HT1080 (cell line): ENCODE measurements around the gene TIAM1. TPM values are rescaled to one million over a fixed set of nuclear protein-coding genes. Genes with fewer than 3 reads are reported as not detected.

ENCODE experiments used
- DNase-seq: peaks from one replicate; pipeline ENCODE4 v3.0.0-alpha.2; 2015; ENCODE audit warnings: low read depth
- total RNA-seq: library from RNA; depleted of rRNA; stranded (reverse); fragments of >200 nt; shearing (Covaris generic); gene quantifications from 2 replicates; pipeline ENCODE4 v1.2.3, GENCODE V29; 2014

The TIAM1 gene
- total RNA-seq, 1 experiment from 2014 or later: 3.5 TPM

DNA sequence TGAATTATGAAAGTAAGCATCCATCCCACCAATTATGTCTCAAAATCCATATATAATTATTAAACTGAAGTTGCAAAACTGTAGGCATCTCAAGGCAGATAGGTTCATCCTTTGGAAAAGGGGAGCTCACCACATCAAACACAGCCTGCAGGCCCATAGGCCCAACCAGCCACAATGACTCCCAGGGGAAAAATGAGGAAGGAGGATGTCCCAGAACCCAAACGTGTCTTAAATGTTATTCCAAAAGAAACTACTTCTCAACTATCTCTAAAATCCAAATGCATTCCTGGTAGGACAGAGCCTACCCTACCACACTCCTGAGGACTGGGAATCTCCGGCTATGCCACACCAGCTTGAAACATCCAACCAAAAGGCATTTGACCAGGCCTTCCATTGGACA, 12.8 kb downstream of the TIAM1 start:
- no peak for DNase-seq

DNA sequence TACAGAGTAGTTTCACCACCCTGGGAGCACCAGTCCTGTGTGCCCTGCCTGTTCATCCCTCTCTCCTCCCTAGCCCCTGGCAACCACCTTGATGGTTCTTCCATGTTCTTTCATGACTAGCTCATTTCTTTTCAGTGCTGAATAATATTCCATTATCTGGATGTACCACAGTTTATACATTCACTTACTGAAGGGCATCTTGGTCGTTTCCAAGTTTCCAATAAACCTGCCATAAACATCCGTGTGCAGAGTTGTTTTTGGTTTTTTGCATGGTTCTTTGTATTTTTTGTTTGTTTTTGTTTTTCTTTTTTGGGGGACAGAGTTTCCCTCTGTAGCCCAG, 13.9 kb downstream of the TIAM1 start:
- no peak for DNase-seq

DNA sequence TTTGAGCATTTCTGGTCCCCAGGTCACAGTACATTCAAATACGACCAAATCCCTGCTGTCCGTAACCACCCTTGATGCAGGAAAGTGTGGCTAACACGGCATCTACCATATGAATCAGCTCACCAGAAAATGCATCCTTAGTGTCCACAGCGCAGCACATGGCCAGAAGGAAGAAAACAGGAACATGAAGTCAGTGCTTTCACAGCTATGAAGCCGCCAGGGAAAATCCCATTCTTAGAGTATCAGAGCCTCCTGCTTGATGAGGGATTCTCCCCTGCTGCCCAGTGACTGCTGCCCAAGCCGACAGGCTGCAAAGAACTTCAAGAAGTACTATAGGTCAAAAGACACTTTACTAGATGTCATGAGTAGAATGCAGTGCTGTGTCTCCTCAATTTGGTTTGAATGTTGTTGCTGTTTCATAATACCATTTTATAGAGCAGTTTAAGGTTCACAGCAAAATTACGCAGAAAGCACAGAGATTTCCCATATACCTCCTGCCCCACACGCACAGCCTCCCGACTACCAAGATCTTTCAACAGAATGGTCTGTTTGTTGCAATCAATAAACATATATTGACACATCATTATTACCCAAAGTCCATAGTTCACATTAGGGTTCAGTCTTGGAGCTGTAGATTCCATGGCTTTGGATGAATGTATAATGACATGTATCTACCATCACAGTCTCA, 14.5 kb downstream of the TIAM1 start:
- DNase-seq: no peak

DNA sequence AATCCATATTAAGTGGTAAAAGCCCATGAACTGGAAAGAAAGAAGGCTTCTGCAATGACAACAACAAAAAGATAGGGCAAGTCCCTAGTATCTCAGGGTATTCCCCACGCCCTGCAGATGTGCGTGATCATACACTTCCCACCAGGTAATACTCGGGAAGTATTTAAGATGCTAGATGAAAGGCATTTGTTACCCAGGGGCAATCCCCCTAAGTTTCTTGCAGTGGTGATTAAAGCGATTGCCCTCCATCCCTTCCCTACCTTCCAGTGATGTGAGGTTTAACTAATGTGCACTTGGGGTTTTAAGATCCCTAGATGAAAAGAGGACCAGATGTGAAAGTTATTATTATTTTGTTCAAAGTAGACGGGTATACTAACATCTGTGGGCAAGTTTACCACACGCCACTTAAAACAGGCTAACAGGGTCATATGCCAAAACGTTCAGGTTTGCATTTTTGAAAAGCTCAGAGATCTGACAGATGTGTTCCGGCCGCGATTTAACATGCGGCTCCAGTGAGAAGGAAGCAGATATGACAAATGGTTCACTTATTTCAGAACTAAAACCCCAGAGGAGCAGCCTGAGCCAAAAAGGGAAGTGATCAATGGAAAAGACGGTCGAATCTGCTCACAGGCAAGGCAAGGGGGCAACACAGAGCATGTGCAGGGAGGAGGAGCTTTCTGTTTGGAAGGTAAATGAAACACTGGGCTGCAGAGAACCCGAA, 17.4 kb downstream of the TIAM1 start:
- DNase-seq: peak; percentile 18

DNA sequence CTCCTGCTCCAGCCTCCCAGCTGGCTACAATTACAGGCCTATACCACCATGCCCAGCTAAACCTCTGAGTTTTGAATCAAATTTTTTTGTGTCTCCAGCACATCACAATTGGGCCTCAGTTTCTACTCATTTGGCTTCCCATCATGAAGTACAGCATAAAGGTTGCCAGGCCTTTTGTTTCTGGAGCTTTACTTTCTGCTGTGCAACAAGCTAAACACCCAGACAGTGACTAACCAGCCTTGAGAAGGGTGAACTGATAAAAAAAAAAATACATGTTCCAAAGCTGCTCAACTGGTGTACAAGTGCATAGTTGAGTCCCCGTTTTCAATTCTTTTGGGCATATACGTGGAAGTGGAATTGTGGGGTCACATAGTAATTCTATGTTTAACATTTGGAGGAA, 25.1 kb downstream of the TIAM1 start:
- DNase-seq: no peak

DNA sequence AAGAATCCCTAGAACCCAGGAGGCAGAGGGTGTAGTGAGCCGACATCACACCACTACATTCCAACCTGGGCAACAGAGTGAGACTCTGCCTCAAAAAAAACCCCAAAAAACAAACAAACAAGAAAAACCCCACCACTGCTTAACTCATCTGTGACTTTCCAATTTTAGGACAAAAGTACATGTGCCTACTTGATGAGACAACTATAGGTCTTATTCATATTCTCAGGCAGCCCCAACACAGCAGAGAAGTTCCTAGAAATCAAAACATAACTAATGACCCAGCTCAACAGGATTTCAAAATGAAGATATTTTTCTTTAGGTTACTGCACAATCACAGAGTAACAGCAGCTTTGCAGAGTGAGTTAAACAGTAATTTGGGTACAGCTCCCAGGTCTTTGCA, 26.4 kb downstream of the TIAM1 start:
- no peak for DNase-seq

DNA sequence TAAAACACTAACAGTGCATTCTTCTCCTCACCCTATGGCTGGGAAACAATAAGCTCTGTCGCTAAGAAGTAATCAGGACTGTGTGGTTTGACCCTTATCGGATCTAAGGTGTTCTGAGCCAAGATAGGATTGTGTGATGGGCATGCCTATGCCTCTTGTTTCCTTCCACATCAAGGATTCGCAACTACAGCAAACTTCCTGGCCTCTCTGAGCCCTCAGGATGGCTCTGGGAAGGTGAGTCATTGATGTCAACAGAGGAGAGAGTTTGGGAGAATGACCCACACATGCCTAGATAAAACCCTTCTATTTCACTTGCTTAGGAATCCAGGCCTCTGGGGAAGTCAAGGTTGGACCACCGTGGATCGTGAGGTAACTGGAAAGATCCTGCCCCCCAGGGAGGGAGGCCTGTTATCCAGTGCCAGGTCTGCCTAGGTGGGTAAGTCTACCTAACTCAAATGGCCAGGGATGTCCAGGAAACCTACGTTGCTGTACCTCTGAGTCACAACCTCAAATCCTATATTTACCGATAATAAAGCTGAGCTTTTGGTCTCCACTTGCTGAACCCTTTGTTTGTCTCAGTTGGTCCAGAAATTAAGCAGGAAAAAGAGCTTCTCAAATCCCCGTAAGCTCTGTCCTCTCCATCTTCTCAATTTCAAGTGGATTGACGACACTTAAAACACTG, 27.4 kb downstream of the TIAM1 start:
- peak; percentile 70 for DNase-seq

DNA sequence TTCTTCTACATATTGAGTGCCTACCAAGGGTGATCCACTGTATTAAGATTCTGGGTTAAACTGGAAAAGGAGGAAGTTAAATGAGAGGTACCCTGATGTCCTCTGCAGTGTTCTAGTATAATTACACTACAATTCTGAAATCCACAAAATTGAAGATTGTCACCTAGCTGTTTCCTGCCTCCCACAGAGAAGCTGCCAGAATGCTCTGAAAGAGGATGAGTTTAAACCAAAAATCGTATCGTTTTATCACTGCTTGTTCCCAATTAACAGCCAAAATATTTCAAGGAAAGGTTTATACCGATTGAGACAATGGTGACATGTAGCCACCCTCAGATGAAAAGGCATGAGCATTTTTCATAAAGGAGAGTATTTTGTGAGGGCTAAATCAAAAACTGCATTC, 28.0 kb downstream of the TIAM1 start:
- DNase-seq: no peak

DNA sequence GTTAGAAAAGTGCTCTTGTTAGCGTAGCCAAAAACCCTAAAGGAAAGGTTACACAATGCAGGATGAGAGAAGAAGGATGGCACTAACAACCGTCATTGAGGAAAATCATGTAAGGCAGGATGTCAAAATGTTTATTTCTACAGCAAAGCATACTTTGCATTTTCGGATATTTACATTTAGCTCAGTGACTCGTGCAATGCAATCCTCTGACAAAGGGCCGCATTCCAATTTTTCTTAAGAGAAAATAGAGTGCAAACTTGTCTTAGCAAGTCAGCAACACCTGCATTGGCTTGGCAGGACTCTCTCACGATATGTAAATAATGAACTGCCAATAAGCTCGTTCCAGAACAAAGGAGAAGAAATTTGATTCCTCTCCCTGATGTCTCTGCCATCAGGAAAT, 33.3 kb downstream of the TIAM1 start:
- DNase-seq: no peak

DNA sequence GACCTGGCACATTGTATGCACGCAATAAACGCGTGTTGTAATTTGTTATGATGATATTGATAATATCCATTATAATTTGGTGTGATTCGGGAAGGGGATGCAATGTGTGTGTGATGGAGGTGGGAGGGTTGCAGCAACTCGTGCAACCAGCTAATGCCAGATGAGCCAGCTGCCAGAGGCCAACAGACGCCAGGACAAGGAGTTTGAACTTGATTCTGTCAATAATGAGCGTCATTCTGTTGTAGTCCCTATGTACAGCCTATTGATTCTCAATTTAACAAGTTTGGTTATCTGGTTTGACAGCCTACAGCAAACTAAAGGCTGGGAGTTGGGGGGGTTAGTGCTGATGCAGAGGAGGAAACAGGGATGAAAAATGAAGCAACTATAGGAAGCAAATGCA, 35.5 kb downstream of the TIAM1 start:
- no peak for DNase-seq

DNA sequence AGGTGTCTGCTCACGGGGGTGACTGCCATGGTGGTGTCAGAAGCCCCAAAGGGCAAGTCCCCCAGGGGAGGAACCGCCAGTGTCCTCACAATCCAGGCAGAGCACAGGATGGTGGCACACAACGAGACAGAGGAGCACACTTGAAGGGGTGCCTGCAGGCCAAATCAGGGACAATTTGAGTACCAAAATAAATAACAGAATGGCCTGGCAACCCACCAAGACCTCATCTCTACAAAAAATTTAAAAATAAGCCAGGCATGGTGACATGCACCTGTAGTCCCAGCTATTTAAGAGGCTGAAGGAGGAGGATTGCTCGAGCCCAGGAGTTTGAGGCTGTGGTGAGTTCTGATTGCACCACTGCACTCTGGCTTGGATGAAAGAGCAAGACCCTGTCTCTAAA, 38.2 kb downstream of the TIAM1 start:
- DNase-seq: no peak

DNA sequence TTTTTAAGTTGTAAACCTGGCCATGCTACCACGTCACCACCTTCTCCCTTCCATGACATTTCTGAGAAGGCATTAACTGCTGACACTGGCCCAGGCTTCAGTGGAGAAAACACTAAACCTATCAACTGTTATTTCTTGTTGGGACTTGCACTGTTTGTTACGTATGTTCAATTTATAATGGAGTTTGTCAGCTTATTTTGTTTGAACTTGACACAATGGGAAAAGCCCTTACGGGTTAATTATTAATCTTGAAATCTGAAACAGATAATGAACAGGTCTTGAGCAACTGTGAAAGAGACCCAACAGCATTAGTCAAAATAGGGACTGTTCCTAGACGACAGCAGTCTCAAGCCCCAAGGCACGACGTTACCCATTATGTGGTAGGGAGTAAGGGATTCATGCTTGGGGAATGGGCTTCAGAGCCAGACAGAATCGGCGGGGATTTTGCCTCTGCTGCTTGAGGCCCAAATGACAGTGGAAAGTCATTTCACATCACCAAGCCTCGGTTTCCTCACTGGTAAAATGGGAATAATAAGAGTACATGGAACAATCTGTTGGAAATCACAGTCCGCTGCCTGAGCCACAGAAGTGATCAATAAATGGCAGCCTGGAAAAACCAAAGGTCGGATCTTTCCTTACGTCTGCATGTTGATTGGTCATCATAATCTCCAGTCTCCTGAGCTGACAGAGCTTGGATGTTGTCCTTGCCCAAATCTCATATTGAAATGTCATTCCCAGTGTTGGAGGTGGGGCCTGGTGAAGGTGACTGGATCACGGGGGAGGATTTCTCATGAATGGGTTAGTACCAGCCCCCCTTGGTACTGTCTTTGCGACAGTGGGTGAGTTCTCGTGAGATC, 44.5 kb downstream of the TIAM1 start:
- DNase-seq: no peak

DNA sequence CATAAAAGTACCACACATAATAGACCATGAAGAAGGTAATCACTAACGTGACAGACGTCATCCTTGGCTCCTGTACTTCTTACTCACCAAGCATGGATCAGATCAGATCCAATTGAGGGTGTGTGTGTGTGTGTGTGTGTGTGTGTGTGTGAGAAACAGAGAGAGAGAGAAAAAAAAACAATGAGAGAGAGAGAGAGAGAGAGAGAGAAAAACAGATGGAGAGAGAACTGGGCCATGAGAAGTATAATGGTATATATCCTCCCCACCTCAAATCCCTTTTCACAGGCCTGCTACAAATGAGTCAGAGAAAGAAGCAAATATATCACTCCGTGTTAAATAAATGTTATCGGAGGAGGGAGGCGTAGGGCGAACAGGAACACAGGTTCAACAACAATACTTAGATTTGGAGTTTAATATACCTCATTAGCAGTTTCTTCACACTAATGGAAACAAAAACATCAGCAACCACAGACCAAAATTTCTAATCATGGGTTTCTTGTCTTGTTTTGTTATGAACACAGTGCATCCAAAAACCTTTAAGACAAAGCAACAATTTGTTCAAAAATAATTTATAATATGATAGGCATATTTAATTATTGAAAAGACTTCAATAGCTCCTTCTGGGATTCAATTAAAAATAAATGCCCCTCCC, 45.3 kb downstream of the TIAM1 start:
- DNase-seq: no peak

DNA sequence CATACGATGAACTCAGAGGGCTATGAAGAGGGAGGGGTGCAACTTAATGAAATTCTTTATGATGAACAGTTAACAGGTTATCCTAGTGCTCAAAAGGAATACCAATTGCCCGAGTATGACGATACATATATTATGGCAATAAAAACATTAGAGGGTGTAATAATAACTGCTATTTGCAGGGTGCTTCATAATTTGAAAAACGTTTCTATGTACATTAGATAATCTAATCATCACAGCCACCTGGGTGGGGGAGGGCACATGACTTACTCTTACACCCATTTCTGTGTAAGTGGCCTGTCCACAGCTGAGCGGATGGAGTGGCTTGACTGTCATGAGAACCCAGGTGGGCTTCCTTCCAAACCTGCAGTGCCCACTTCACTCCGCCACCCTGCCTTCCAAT, 46.3 kb downstream of the TIAM1 start:
- no peak for DNase-seq

DNA sequence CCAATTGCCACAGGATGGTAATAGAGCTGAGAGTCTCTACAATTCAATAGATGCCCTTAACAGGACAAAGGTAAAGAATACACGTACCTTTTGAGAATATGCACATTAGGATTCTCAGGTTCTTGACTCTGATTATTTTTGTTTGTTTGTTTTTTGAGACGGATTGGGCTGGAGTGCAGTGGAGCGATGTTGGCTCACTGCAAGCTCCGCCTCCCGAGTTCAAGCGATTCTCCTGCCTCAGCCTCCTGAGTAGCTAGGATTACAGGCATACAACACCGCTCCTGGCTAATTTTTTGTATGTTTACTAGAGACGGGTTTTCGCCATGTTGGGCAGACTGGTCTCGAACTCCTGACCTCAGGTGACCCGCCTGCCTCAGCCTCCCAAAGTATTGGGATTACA, 48.4 kb downstream of the TIAM1 start:
- no peak for DNase-seq

DNA sequence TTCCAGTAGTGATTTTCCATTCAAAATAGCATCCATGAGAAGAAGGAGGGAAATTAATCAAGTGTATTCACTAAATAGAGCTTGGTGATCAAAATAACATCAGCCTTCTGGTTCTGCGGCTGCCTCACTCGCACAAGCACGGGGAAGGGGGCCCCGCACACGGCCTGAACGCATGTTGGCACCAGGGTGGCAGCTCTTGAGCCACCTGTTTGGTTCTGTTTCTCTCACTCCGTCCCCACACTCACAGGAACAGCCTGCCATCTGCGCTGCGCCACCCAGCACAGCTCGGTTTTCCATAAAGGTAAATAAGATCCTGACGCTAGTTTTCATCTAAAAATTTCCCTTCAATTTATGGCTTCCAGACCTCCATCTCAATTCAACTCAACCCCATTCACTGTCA, 49.4 kb downstream of the TIAM1 start:
- no peak for DNase-seq

DNA sequence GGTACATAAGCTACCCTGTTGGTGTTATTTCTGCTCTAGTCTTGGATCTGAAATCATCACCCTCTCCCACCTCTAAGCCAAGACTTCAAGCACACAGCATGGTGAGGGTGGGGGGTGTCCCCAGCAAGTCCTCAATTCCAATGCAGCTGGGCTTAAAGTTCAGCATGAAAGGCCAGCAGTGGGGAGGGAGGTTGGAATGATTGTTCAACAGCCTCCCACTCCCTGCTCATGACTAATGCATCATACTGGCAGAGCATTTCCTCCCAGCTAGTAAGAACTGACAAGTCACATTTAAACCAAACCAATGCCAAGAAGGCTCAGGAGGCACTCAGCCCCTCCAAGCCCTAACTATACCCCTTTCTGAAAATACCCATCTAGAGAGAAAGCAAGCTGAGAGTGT, 50.1 kb downstream of the TIAM1 start:
- DNase-seq: peak; percentile 92

DNA sequence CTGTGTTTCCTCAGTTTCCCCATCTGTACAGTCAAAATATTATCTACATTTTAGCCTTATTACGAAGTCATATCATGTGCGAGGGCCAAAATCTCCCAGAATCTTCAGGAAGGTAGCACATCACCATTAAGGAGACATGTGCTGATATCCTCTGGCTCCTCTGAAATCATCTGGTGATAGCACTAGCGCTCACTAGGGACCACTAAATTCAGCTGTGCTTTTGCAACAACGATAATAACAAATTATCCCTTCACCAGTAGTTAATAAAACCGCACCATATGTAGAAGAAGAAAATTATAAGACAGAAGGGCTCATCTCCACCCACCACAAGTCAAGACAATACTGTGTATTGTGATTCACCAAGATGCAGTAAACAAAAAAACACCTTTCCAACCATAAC, 53.3 kb downstream of the TIAM1 start:
- DNase-seq: no peak

DNA sequence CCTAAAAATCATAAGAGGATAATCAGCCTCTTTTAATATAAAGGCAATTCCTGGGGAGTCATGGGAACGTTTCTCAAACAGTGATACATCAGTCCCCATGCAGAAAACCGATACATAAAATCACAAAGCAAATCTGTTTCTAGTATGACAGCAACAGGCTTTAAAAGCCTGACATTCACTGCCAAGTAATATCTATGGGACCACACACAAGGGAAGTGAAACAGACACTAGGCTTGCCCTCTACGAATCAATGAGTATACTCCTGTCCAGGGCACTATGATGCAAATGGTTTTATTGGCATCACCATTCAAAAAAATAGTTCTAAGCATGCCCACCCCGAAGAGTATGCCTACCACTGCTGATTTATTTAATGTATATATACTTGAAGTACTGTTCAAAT, 54.4 kb downstream of the TIAM1 start:
- DNase-seq: no peak

DNA sequence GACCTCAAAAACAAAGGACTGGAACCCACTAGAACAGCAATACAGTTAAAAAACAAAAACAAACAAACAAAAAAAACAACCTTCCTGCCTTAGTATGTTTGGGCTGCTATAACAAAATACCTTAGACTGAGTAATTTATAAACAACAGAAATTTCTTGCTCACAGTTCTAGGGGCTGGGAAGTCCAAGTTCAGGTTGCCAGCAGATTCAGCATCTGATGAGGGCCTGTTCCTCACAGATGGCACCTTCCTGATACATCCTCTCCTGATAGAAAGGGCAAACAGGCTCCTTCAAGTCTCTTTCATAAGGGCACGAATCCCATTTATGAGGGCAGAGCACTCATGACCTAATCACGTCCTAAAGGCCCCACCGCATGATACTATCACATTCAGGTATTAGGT, 55.9 kb downstream of the TIAM1 start:
- no peak for DNase-seq

DNA sequence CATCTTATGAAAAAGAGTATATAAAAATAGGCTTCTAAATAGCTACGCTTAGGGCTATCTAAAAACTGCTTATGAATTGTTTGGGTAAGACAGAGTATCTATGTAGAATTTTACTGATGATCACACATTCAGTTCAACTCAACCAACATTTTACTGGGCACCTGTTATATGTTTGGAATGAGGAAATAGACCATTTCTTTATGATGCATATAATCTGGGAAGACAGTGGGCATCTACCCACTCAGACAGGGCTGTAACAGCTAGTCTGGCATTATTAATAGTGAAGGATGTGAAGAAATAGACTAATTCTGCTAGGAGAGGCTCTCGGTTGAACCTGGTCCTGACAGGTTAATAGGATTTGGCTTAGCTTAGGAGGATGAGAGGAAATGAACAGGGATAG, 56.9 kb downstream of the TIAM1 start:
- no peak for DNase-seq
